HepG2 (cell line): ENCODE data around the gene HSDL2. TPM values are rescaled to one million over a fixed set of nuclear protein-coding genes. Genes with fewer than 3 reads are reported as not detected.

ENCODE experiments used
- ATAC-seq: fragments of 200-7000 bp; cut with Tn5 transposase; 3 replicates; pipeline ENCODE4 v1.9.1; 2020; ENCODE audit warnings: mild to moderate bottlenecking, moderate library complexity
- BruUV-seq: library from RNA; stranded (reverse); fragments of 400-500 nt; replicated peaks from 2 replicates; lab custom pipeline; 2021; lab: Mats Ljungman, UMichigan
- CTCF ChIA-PET: fragments of 300-600 bp; formaldehyde crosslinking; extraction: SDS; loops from one replicate; lab custom pipeline; 2021; ENCODE audit warnings: low total read pairs, inconsistent platforms, low intra/inter-chr PET ratio; lab: Yijun Ruan, JAX
- POLR2A ChIA-PET: fragments of 350-600 bp; sonication (Branson Sonifier 250); formaldehyde crosslinking; loops from one replicate; lab custom pipeline; 2020; ENCODE audit warnings: antibody characterized with exemption, inconsistent platforms; lab: Yijun Ruan, JAX
- DNase-seq: peaks from one replicate; pipeline ENCODE4 v3.0.0-alpha.2; 2015; ENCODE audit warnings: low spot score
- FAIRE-seq: peaks from 3 replicates; lab custom pipeline; 2011; peaks lifted over from hg19 to GRCh38; lab: Jason Lieb, UNC
- H2AFZ ChIP-seq: one replicate; pipeline ENCODE4 v1.6.1; 2011; ENCODE audit warnings: low read length, inconsistent platforms
- H3K27ac ChIP-seq: fragments of 300-600 bp; 3 replicates; pipeline ENCODE4 v1.8.0; 2011; ENCODE audit warnings: mixed run types, mild to moderate bottlenecking, mixed read lengths, low read length, inconsistent platforms; ENCODE audit not compliant: insufficient read depth; ENCODE audit errors: extremely low read length
- H3K27me3 ChIP-seq, 2 experiments: fragments of 200-600 bp in 1 of 2; 2 replicates in 1 of 2; 3 replicates in 1 of 2; pipeline versions ENCODE4 v1.6.0 to v1.8.0; 2011; ENCODE audit warnings: low read length in 2 of 2, mild to moderate bottlenecking in 2 of 2, moderate library complexity in 2 of 2, inconsistent platforms in 1 of 2; ENCODE audit not compliant: insufficient read depth in 2 of 2, control insufficient read depth in 1 of 2
- H3K36me3 ChIP-seq, 2 experiments: fragments of 200-600 bp in 1 of 2; replicated peaks in 1 of 2; 2 replicates in 1 of 2; 3 replicates in 1 of 2; pipeline versions ENCODE4 v1.5.1 to v1.8.0; 2011; ENCODE audit warnings: low read length in 2 of 2, inconsistent platforms in 1 of 2; ENCODE audit not compliant: insufficient read depth in 2 of 2, control insufficient read depth in 1 of 2
- H3K4me1 ChIP-seq: 2 replicates; pipeline ENCODE4 v1.5.1; 2012; ENCODE audit warnings: low read length, inconsistent platforms; ENCODE audit not compliant: insufficient read depth
- H3K4me2 ChIP-seq: 2 replicates; pipeline ENCODE4 v1.6.0; 2011; ENCODE audit warnings: low read depth, low read length, inconsistent platforms
- H3K4me3 ChIP-seq, 3 experiments: fragments of 200-600 bp in 1 of 3; sonication (generic), shearing (Covaris generic) in 1 of 3; replicated peaks in 1 of 3; 2 replicates each; pipeline ENCODE4 v1.5.1; 2011 to 2016; ENCODE audit warnings: low read length in 3 of 3, inconsistent platforms in 2 of 3, low read depth in 2 of 3, mild to moderate bottlenecking in 2 of 3, control low read depth in 1 of 3, mixed read lengths in 1 of 3; ENCODE audit not compliant: insufficient read depth in 1 of 3
- H3K79me2 ChIP-seq: one replicate; pipeline ENCODE4 v1.6.1; 2011; ENCODE audit warnings: low read length, inconsistent platforms; ENCODE audit not compliant: insufficient read depth
- H3K9ac ChIP-seq: 2 replicates; pipeline ENCODE4 v1.6.0; 2011; ENCODE audit warnings: mild to moderate bottlenecking, low read depth, low read length, inconsistent platforms; ENCODE audit not compliant: insufficient read depth
- H3K9me3 ChIP-seq: 2 replicates; pipeline ENCODE4 v1.5.1; 2012; ENCODE audit warnings: mild to moderate bottlenecking, low read length
- H4K20me1 ChIP-seq: 2 replicates; pipeline ENCODE4 v1.6.0; 2011; ENCODE audit warnings: inconsistent platforms, mild to moderate bottlenecking, low read length, moderate library complexity; ENCODE audit not compliant: insufficient read depth
- ARID5B ChIP-seq: IDR thresholded peaks from 2 replicates; pipeline ENCODE4 v1.4.0; 2020; ENCODE audit warnings: mild to moderate bottlenecking, missing genetic modification reagents
- ATRX ChIP-seq: sonication (generic); formaldehyde crosslinking; IDR thresholded peaks from 2 replicates; pipeline ENCODE4 v1.4.0; 2020; ENCODE audit warnings: missing genetic modification reagents, borderline replicate concordance
- FOXA3 ChIP-seq: IDR thresholded peaks from 2 replicates; pipeline ENCODE4 v1.6.1; 2016; ENCODE audit warnings: missing genetic modification reagents, missing compliant biosample characterization
- HDAC6 ChIP-seq: fragments of 200-600 bp; sonication (generic); IDR thresholded peaks from 2 replicates; pipeline ENCODE4 v1.7.0; 2017; ENCODE audit warnings: mild to moderate bottlenecking, antibody characterized with exemption, low read length, low read depth
- NKX3-1 ChIP-seq: sonication (generic); formaldehyde crosslinking; IDR thresholded peaks from 2 replicates; pipeline ENCODE4 v1.5.0; 2020; ENCODE audit warnings: missing genetic modification reagents
- PLSCR1 ChIP-seq: sonication (generic); formaldehyde crosslinking; IDR thresholded peaks from 2 replicates; pipeline ENCODE4 v1.5.0; 2020; ENCODE audit warnings: missing genetic modification reagents, mild to moderate bottlenecking, borderline replicate concordance
- RFX1 ChIP-seq: fragments of 450-650 bp; IDR thresholded peaks from 2 replicates; pipeline ENCODE4 v1.6.1; 2017
- RFX3 ChIP-seq: IDR thresholded peaks from 2 replicates; pipeline ENCODE4 v1.6.1; 2016; ENCODE audit warnings: missing biosample characterization, missing genetic modification reagents
- SALL2 ChIP-seq: sonication (generic); formaldehyde crosslinking; IDR thresholded peaks from 2 replicates; pipeline ENCODE4 v1.8.1; 2023; ENCODE audit warnings: mild to moderate bottlenecking, missing genetic modification reagents, inconsistent platforms
- ZIK1 ChIP-seq: sonication (generic); formaldehyde crosslinking; IDR thresholded peaks from 2 replicates; pipeline ENCODE4 v1.5.0; 2020; ENCODE audit warnings: mild to moderate bottlenecking, low read depth, missing genetic modification reagents, borderline replicate concordance
- ZNF335 ChIP-seq: sonication (generic); formaldehyde crosslinking; IDR thresholded peaks from 2 replicates; pipeline ENCODE4 v1.4.0; 2020; ENCODE audit warnings: missing genetic modification reagents
- ZNF564 ChIP-seq: sonication (generic); formaldehyde crosslinking; IDR thresholded peaks from 2 replicates; pipeline ENCODE4 v1.8.1; 2023; ENCODE audit warnings: mild to moderate bottlenecking, missing genetic modification reagents
- ZNF672 ChIP-seq: sonication (generic); formaldehyde crosslinking; IDR thresholded peaks from 2 replicates; pipeline ENCODE4 v1.8.1; 2022; ENCODE audit warnings: missing genetic modification reagents
- ZNF768 ChIP-seq: sonication (generic); formaldehyde crosslinking; IDR thresholded peaks from 2 replicates; pipeline ENCODE4 v1.4.0; 2020; ENCODE audit warnings: missing genetic modification reagents
- ZSCAN31 ChIP-seq: sonication (generic); formaldehyde crosslinking; IDR thresholded peaks from 2 replicates; pipeline ENCODE4 v1.5.0; 2020; ENCODE audit warnings: low read depth, mild to moderate bottlenecking, missing genetic modification reagents
- WGBS: methylation state at CpG from one replicate; pipeline ENCODE4 v1.1.6; 2017; ENCODE audit warnings: low lambda C conversion rate; 5-methylcytosine and 5-hydroxymethylcytosine counted together
- in situ Hi-C: cut with HindIII; loops from 2 replicates; pipeline ENCODE4 v1.10.0; 2017; ENCODE audit warnings: low pct_unique_long_range_greater_than_20kb; ENCODE audit not compliant: extremely low pct_ligation_motif_present
- intact Hi-C: fragments of 100-400 bp; cut with micrococcal nuclease; formaldehyde crosslinking; loops from one replicate; pipeline ENCODE4 v1.10.0; 2022; ENCODE audit not compliant: unreplicated experiment
- polyA plus RNA-seq, 8 experiments: library from polyadenylated mRNA; depleted of rRNA in 3 of 8; stranded (reverse) in 7 of 8; unstranded in 1 of 8; fragments of >200 nt; fragmentation: Illumina TruSeq in 4 of 8; extraction: Trizol in 4 of 8; gene quantifications; 2 replicates each; pipeline versions ENCODE4 v1.2.1 to v1.2.3, GENCODE V29; 2011 to 2016; ENCODE audit warnings: low read depth in 4 of 8, missing spikeins in 1 of 8, mixed read lengths in 1 of 8; ENCODE audit not compliant: insufficient read depth in 1 of 8
- total RNA-seq, 5 experiments: library from RNA; depleted of rRNA; stranded (reverse); fragments of >200 nt; fragmentation: Illumina TruSeq; extraction: Trizol; gene quantifications; 2 replicates each; pipeline ENCODE4 v1.2.3, GENCODE V29; 2016; ENCODE audit warnings: low read depth in 1 of 5

Gene HSDL2
- total and polyA plus RNA-seq, 2 of the 13 experiments (the other 11 are each of a cell fraction or from before 2014, with no cell fraction given): 55.3 to 80.2 TPM

- FAIRE-seq: no peak
- WGBS: 15% methylated on average over 4 of the region's 4 CpGs
- peak; percentile 45 for DNase-seq
- H3K4me3 ChIP-seq: peak overlapping the region in 2 of 3 experiments; percentile 87 to 88; a peak in 3 of 6 replicates
- CTCF ChIA-PET: no interaction called here
- H3K79me2 ChIP-seq: peaks cover 89% of the 10 kb centered on the region
- peak overlapping the region; percentile 55 for H3K9ac ChIP-seq
- in situ Hi-C loops: loop anchor here (25.0 kb wide), 1 partner anchor 222 kb away; the partner anchor contains the start of gene INIP
- POLR2A ChIA-PET: no interaction called here
- peaks cover 38% of the 10 kb centered on the region for H4K20me1 ChIP-seq
- peaks cover 22% of the 10 kb centered on the region for H3K9me3 ChIP-seq
- ATAC-seq: no peak
- H3K36me3 ChIP-seq: peaks cover 1 to 27% of the 10 kb centered on the region in 2 experiments
- BruUV-seq: no TSS peak
- H3K27me3 ChIP-seq: no peaks in the 10 kb centered on the region; a peak in 1 of 5 replicates
- H3K4me1 ChIP-seq: peaks cover 56% of the 10 kb centered on the region
- H3K4me2 ChIP-seq: peak overlapping the region; percentile 86
- intact Hi-C loops: loop anchor here (2.0 to 10.0 kb wide), 2 partner anchors 81 to 215 kb away; no protein-coding TSS in a partner anchor
- no peak overlapping the region for H2AFZ ChIP-seq
- H3K27ac ChIP-seq: peak overlapping the region; percentile 77
- TF ChIP-seq FOXA3 (peak; percentile 5; the same call in 1 of the 2 replicates), ARID5B (0 out of 2 replicates have a peak, but pooled peaks have one; percentile 18), SALL2 (no peak), HDAC6 (no peak), ZNF672 (CRISPR knock-in tag) (no peak), NKX3-1 (CRISPR knock-in tag) (no peak), RFX3 (CRISPR knock-in tag) (peak; percentile 47; the same call in 1 of the 2 replicates), ZNF335 (CRISPR knock-in tag) (no peak), ZNF564 (CRISPR knock-in tag) (no peak), ZIK1 (no peak), ATRX (no peak), ZSCAN31 (CRISPR knock-in tag) (no peak), RFX1 (peak; percentile 38; the same call in 1 of the 2 replicates), ZNF768 (CRISPR knock-in tag) (no peak), PLSCR1 (CRISPR knock-in tag) (no peak)
These were observed 110.2 kb downstream of the HSDL2 start for GRCh38 chr9:112489876-112490666.
